ENCODE results near the gene YWHAG.

The YWHAG gene

GRCh38 chr7:76334320-76334967 is 24.3 kb downstream of the YWHAG start:
- TF ChIP-seq CTCF (IDR thresholded peaks at IDR 0.05; ENCODE audit: low read depth, low read length, missing control alignments): no peak
- no peak for DNase-seq (ENCODE audit: low read depth)
- in situ Hi-C loops (cut with HindIII; ENCODE audit: low sequenced_read_pairs): loop anchor here (10.0 kb wide), 1 partner anchor 150 kb away; no protein-coding TSS in a partner anchor

GRCh38 chr7:76333511-76334101 is 25.2 kb downstream of the YWHAG start:
- no peak for DNase-seq (ENCODE audit: low read depth)
- in situ Hi-C loops (cut with HindIII; ENCODE audit: low sequenced_read_pairs): loop anchor here (10.0 kb wide), 1 partner anchor 149 kb away; no protein-coding TSS in a partner anchor
- no peak for TF ChIP-seq CTCF (IDR thresholded peaks at IDR 0.05; ENCODE audit: low read depth, low read length, missing control alignments)
- no peak overlapping the region for H3K4me3 ChIP-seq (ENCODE audit: low read depth, low read length)

More at GRCh38 chr7:76334320-76334967, 24.3 kb downstream of the YWHAG start:
- H3K4me3 ChIP-seq (ENCODE audit: low read depth, low read length): no peak overlapping the region

GRCh38 chr7:76332078-76332477 is 26.7 kb downstream of the YWHAG start:
- no peak for DNase-seq (ENCODE audit: low read depth)
- in situ Hi-C loops (cut with HindIII; ENCODE audit: low sequenced_read_pairs): loop anchor here (10.0 kb wide), 1 partner anchor 147 kb away; no protein-coding TSS in a partner anchor
- TF ChIP-seq CTCF (IDR thresholded peaks at IDR 0.05; ENCODE audit: low read depth, low read length, missing control alignments): no peak
- no peak overlapping the region for H3K4me3 ChIP-seq (ENCODE audit: low read depth, low read length)

GRCh38 chr7:76330673-76331072 is 28.1 kb downstream of the YWHAG start:
- DNase-seq (ENCODE audit: low read depth): no peak
- TF ChIP-seq CTCF (IDR thresholded peaks at IDR 0.05; ENCODE audit: low read depth, low read length, missing control alignments): no peak
- in situ Hi-C loops (cut with HindIII; ENCODE audit: low sequenced_read_pairs): loop anchor here (10.0 kb wide), 1 partner anchor 146 kb away; no protein-coding TSS in a partner anchor

GRCh38 chr7:76330261-76330660 is 28.5 kb downstream of the YWHAG start:
- no peak overlapping the region for H3K4me3 ChIP-seq (ENCODE audit: low read depth, low read length)
- in situ Hi-C loops (cut with HindIII; ENCODE audit: low sequenced_read_pairs): loop anchor here (10.0 kb wide), 1 partner anchor 145 kb away; no protein-coding TSS in a partner anchor
- no peak for DNase-seq (ENCODE audit: low read depth)
- TF ChIP-seq CTCF (IDR thresholded peaks at IDR 0.05; ENCODE audit: low read depth, low read length, missing control alignments): no peak

More at GRCh38 chr7:76330673-76331072, 28.1 kb downstream of the YWHAG start:
- H3K4me3 ChIP-seq (ENCODE audit: low read depth, low read length): no peak overlapping the region

- in situ Hi-C loops (cut with HindIII; ENCODE audit: low sequenced_read_pairs): no loop called here
- no peak for DNase-seq (ENCODE audit: low read depth)
- no peak overlapping the region for H3K4me3 ChIP-seq (ENCODE audit: low read depth, low read length)
- no peak for TF ChIP-seq CTCF (IDR thresholded peaks at IDR 0.05; ENCODE audit: low read depth, low read length, missing control alignments)
These were observed 29.3 kb downstream of the YWHAG start for GRCh38 chr7:76329479-76329878.

Data from astrocyte of the cerebellum (primary cell).